Loucy (cell line): ENCODE data around the gene RARRES2.

ENCODE experiments used
- EZH2phosphoT487 ChIP-seq: fragments of 200-600 bp; IDR thresholded peaks from 2 replicates; pipeline ENCODE4 v1.6.1; 2018; ENCODE audit warnings: antibody characterized with exemption, mild to moderate bottlenecking, moderate library complexity, borderline replicate concordance
- TF ChIP-seq, protein P1 (sequence below): fragments of 200-600 bp; sonication (generic); conservative IDR thresholded peaks from 2 replicates; pipeline ENCODE4 v1.5.1; 2014; ENCODE audit warnings: mild to moderate bottlenecking, antibody characterized with exemption, low read length

DNA sequence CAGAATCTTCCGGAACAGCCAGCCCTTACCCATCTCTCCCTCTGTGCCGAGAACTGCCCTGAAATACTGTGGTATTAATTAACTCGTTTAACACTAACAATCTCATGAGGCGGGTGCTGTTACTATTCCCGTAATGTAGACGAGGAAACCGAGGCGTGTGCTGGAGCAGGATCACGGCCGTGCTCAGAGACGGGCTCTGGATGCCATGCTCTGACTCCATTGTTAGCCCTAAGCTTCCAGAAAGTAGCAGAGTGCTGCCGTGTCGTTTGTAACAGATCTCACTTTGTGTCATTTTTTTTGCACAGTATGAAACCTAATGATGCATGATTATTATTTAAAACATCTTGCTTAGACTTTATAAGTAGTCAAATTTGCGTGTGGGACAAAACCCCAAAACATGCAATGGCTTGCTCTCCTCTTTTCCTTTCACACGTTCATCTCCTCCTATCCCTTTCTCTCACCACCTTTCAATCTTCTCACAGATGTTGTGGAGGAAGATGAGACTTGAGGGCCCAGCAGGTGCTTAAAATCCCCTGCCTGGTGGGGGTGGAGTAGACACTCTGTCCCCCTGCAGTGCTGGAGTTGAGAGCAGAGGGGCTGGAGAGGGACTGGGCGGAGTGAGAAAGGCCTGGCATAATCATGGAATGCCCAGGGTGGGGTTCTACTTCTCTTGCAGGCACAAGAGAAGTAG lies 17.6 kb downstream of the RARRES2 start:
- TF ChIP-seq, protein P1, sequence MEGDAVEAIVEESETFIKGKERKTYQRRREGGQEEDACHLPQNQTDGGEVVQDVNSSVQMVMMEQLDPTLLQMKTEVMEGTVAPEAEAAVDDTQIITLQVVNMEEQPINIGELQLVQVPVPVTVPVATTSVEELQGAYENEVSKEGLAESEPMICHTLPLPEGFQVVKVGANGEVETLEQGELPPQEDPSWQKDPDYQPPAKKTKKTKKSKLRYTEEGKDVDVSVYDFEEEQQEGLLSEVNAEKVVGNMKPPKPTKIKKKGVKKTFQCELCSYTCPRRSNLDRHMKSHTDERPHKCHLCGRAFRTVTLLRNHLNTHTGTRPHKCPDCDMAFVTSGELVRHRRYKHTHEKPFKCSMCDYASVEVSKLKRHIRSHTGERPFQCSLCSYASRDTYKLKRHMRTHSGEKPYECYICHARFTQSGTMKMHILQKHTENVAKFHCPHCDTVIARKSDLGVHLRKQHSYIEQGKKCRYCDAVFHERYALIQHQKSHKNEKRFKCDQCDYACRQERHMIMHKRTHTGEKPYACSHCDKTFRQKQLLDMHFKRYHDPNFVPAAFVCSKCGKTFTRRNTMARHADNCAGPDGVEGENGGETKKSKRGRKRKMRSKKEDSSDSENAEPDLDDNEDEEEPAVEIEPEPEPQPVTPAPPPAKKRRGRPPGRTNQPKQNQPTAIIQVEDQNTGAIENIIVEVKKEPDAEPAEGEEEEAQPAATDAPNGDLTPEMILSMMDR = no peak
- no peak for TF ChIP-seq EZH2phosphoT487
